ENCODE measurements around the gene CD244. TPM values are rescaled to one million over a fixed set of nuclear protein-coding genes. Genes with fewer than 3 reads are reported as not detected.

Gene CD244
- total and polyA plus RNA-seq, 5 experiments from 2014 or later = 0.62 to 82.2 (median 11.7) TPM

DNA sequence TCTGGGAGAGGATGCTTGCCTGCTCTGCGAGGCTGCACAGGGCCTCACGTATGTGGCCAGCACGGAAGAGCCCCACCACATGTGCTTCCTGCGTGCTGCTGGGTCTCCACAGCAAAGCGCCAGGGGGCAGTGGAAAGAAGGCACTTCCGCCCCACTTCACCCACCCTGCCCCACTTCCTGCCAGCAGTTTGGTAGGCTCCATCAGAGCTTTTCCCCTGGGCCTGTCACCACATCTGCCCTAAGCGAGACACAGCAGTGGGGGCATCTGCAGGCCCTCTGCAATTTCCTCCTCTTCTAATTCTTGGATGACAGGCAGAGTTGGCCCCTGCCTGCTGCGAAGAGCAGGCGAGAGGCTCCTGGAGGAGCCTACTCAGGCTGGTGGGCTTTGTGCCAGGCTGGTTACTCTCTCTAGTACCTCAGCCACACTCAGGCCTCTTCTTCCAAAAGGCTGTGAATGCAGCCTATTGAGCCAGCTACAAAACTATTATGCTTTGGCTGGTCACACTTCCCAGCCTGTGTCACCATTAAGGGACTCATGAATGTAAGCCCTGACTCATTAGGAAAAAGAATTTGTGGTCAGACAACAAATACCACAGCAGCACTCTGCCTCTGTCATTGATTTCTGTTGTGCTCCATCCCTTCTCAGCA, 25.0 kb downstream of the CD244 start:
- POLR2A ChIA-PET = interaction anchor here (0.6 to 5.8 kb wide), 20 partner anchors 9 to 295 kb away, joined by 3 to 65 read pairs (median 4); partner anchors contain the start of genes DEDD, F11R, LY9 and TSTD1
- peaks cover 43 to 93% (median 85%) of the 10 kb centered on the region in 4 donors for H3K4me1 Mint-ChIP-seq
- peak; percentile 96 to 98 for ATAC-seq
- H3K9me3 Mint-ChIP-seq = no peaks in the 10 kb centered on the region
- H3K27me3 Mint-ChIP-seq = no peaks in the 10 kb centered on the region
- peak overlapping the region; percentile 73 to 92 (median 86) for H3K4me3 Mint-ChIP-seq
- H3K36me3 Mint-ChIP-seq = peaks cover 0 to 9% (median 2%) of the 10 kb centered on the region in 3 donors
- peak; percentile 66 to 93 (median 86) for DNase-seq
- peak overlapping the region; percentile 85 to 96 (median 94) for H3K27ac Mint-ChIP-seq

DNA sequence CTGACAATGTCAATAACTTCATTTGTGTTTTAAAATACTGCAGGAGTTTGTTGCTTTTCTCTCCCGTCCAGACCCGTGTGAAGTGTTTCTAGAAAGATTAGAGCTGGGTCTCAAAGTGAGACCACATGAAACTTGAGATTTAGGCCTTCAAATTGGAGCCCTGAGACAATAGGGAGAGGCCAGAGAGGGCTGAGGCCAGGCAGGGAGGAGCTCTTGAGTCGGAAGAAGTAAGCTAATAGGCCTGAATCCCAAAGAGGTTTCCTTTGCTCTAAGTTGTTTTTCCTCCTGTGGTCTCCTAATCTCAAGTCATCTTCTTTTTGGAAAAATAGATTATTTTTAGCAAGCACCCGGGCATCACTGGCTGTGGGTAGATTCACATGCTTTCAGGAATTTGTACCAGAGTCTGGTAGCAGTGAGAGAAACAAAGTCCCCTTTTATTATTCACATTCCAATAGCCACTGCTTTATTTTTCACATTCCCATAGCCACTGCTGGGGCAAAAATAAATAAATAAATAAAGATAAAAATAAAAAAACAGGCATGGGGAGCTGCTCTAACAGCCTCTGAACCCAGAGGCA, 25.6 kb downstream of the CD244 start:
- Mint-ChIP-seq H3K4me1 (peaks cover 44 to 92% (median 83%) of the 10 kb centered on the region in 4 donors), H3K9me3 (no peaks in the 10 kb centered on the region), H3K27ac (peak overlapping the region; percentile 84 to 96 (median 92)), H3K27me3 (no peaks in the 10 kb centered on the region), H3K36me3 (peaks cover 0 to 14% (median 2%) of the 10 kb centered on the region in 3 donors), H3K4me3 (peak overlapping the region; percentile 46 to 90 (median 74))
- no peak for DNase-seq
- POLR2A ChIA-PET = interaction anchor here (0.5 to 5.8 kb wide), 22 partner anchors 9 to 295 kb away, joined by 3 to 65 read pairs (median 4); partner anchors contain the start of genes ARHGAP30, DEDD, F11R and LY9
- ATAC-seq = no peak

DNA sequence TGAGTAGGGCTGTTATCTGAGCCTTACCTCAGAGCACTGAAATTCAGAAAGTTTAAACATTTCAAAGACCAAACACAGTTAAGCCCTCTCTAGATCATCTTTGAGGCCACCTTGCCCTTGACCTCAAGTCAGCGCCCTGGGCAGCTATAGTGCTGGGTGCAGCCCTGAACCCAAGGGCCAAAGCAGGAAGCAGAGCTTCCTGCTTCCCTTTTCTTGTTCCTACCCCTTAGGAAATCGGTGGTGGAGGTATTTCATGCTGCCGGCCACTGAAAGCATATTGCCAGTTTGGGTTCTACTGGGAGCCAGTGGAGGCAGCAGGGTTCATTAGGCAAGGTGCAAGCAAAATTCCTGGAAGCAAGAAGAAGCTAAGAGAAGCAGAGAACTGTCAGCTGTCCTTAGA, 26.1 kb downstream of the CD244 start:
- H3K4me1 Mint-ChIP-seq = peaks cover 45 to 91% (median 82%) of the 10 kb centered on the region in 4 donors
- ATAC-seq (no peak), DNase-seq (no peak)
- peak overlapping the region; percentile 65 to 96 (median 91) for H3K27ac Mint-ChIP-seq
- H3K9me3 Mint-ChIP-seq = no peaks in the 10 kb centered on the region
- no peaks in the 10 kb centered on the region for H3K27me3 Mint-ChIP-seq
- POLR2A ChIA-PET = interaction anchor here (0.5 to 5.8 kb wide), 16 partner anchors 11 to 296 kb away, joined by 3 to 65 read pairs (median 5); partner anchors contain the start of genes ARHGAP30, DEDD, F11R and LY9
- H3K36me3 Mint-ChIP-seq = peaks cover 0 to 17% (median 2%) of the 10 kb centered on the region in 3 donors
- H3K4me3 Mint-ChIP-seq = peak overlapping the region; percentile 46 to 87 (median 64)

DNA sequence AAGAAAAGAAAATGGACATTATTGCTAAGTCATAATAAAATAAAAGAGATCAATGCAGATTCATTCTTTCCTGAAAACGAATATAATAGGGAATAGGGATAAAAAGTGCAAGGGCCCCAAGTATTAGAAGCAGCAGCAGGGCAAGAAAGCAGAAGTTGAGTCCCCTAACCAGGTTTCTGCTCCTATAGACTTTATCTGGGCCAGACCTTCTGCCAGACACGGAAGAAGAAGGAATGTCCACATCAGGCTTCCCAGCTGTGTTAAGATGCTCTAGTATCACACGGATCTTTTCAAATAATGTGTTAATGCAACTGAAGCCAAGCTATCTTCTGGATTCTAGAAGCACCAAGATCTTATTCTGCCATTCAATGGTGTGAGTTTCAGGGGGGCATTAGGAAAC, 26.9 kb downstream of the CD244 start:
- ATAC-seq (no peak), DNase-seq (no peak)
- Mint-ChIP-seq H3K27ac (peak overlapping the region in 9 of 10 donors; percentile 3 to 96 (median 91)), H3K36me3 (peaks cover 0 to 20% (median 2%) of the 10 kb centered on the region in 3 donors), H3K27me3 (no peaks in the 10 kb centered on the region), H3K9me3 (no peaks in the 10 kb centered on the region), H3K4me3 (peak overlapping the region in 9 of 10 donors; percentile 5 to 87 (median 70)), H3K4me1 (peaks cover 47 to 92% (median 82%) of the 10 kb centered on the region in 4 donors)
- POLR2A ChIA-PET = interaction anchor here (0.9 to 5.8 kb wide), 5 partner anchors 18 to 155 kb away, joined by 4 to 65 read pairs (median 4); partner anchors contain the start of gene LY9

DNA sequence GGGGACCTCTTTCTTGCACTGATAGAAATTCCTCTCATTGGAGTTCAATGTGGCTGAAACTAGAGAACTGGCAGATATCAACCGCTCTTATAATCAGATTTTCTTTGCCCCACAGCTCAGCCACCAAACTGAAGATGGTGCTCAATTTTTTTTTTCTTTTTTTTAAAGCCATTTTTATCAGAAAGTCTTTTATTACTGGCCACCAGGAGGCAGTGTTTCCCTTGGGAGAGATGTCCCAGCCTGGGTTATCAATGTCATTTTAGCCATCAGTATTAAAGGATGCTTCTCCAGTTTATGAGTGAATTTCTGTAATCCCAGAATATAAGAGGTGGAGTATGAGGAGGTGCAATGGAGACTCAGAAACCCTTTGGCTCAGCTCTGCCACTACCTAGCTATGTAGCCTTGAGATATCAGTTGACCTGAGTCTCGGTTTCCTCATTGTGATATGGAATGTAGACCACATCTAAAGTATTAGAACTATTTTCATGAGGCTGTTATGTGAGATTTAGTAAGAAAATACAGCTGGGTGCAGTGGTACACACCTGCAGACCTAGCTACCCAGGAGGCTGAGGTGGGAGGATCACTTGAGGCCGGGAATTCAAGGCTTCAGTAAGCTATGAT, 27.6 kb downstream of the CD244 start:
- Mint-ChIP-seq H3K4me3 (peak overlapping the region in 8 of 10 donors; percentile 52 to 86 (median 66)), H3K9me3 (no peaks in the 10 kb centered on the region)
- POLR2A ChIA-PET = interaction anchor here (0.9 to 5.8 kb wide), 5 partner anchors 18 to 155 kb away, joined by 3 to 65 read pairs (median 4); partner anchors contain the start of genes ITLN2 and LY9

DNA sequence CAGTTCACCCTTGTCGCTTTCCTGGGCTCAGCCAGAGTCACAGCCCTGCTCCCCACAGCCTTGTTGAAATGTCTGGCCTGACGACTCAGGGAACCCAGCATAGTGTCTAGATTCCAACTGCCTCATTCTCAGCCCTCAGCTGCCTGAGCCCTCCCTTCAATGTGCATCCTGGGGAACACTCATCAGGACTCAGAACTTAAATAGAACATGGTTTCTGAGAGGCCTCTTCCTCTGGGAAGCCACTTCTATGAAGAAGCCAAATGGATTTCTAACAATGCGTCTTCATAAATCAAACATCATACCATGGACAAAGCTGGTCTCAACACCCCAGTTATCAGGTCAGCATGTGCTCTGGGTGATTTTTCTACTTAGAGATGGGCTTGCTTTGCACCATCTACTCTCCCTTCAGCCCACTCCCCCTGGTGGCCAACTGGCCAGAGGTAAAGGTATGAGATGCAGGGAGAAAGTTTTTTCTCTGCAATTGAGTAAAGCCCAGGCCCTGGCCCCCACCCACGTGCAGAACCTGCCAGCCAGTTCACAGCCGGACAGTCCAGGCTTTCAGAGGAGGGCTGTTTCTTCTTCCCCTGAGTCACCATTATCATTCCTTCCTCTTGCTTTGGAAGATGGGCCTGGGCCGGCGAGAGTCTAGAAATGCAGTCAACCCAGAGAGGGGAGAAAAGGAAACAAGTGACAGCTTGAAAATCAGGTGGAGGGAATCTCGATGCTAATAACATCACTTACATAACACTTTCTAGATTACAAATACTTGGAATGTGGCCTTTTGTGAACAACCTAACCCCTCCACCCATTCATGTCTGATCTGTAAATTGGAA, 32.1 kb downstream of the CD244 start:
- POLR2A ChIA-PET = interaction anchor here (1.0 to 3.6 kb wide), 4 partner anchors 32 to 54 kb away, joined by 3 to 18 read pairs (median 6); partner anchors contain the start of gene LY9
- Mint-ChIP-seq H3K9me3 (no peaks in the 10 kb centered on the region), H3K27me3 (no peaks in the 10 kb centered on the region), H3K4me1 (peaks cover 29 to 57% (median 47%) of the 10 kb centered on the region in 4 donors), H3K27ac (peak overlapping the region; percentile 68 to 95 (median 88)), H3K4me3 (no peak overlapping the region), H3K36me3 (peaks cover 0 to 69% (median 4%) of the 10 kb centered on the region in 3 donors)
- peak; percentile 47 to 89 (median 68) for DNase-seq
- ATAC-seq = peak; percentile 80 to 86

More for the DNA sequence above, 27.6 kb downstream of the CD244 start:
- Mint-ChIP-seq H3K4me1 (peaks cover 53 to 92% (median 81%) of the 10 kb centered on the region in 4 donors), H3K27me3 (no peaks in the 10 kb centered on the region), H3K27ac (peak overlapping the region; percentile 81 to 93 (median 92)), H3K36me3 (peaks cover 0 to 27% (median 2%) of the 10 kb centered on the region in 3 donors)
- ATAC-seq (no peak), DNase-seq (peak in 9 of 10 donors; percentile 5 to 78 (median 35))

DNA sequence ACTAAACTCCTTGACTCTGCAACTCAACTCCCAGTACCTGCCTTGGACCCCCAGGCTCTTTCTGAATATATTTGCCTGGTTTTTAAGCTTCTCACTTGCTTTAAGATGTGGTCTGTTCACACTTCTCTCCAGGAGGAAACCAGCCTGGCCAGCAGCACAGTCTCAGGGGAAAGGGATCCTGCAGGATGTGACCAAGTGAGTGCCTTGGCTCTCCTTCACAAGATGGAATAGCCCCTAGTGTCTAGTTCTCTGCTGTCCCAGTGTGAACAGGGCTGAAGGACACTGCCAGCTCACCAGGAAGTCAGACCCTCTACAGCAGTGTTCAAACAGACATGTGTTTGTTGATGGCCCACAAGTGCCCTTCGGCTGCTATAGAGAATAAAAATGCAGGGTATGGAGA, 32.9 kb downstream of the CD244 start:
- ATAC-seq = no peak
- POLR2A ChIA-PET = interaction anchor here (1.3 to 3.6 kb wide), 3 partner anchors 32 to 53 kb away, joined by 3 to 18 read pairs (median 10); partner anchors contain the start of gene LY9
- H3K36me3 Mint-ChIP-seq = peaks cover 0 to 70% (median 4%) of the 10 kb centered on the region in 3 donors
- H3K4me3 Mint-ChIP-seq = no peak overlapping the region
- H3K27ac Mint-ChIP-seq = peak overlapping the region; percentile 83 to 95 (median 88)
- no peaks in the 10 kb centered on the region for H3K9me3 Mint-ChIP-seq
- H3K27me3 Mint-ChIP-seq = no peaks in the 10 kb centered on the region
- peaks cover 21 to 50% (median 41%) of the 10 kb centered on the region in 4 donors for H3K4me1 Mint-ChIP-seq
- no peak for DNase-seq

DNA sequence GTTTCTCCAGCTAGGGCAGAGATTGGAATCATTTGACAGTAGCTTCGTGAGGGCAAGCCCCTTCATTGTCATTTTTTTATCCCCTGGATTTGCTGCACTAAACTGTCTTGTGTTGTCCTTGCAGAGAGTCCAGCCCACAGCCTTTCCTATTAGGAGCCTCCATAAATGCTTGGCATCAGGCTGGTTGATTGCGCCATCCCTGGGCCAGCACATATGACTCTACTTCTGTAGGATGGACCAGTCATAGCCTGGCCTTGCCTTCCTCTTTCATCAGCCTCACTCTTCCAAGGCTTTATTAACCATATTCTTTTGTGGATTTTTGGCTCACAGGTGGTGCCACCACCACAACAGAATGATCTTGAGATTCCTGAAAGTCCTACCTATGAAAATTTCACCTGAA, 35.3 kb downstream of the CD244 start:
- DNase-seq (no peak), ATAC-seq (no peak)
- H3K36me3 Mint-ChIP-seq = peaks cover 0 to 90% (median 6%) of the 10 kb centered on the region in 3 donors
- peak overlapping the region; percentile 58 to 91 (median 77) for H3K27ac Mint-ChIP-seq
- H3K27me3 Mint-ChIP-seq = no peaks in the 10 kb centered on the region
- H3K4me3 Mint-ChIP-seq = no peak overlapping the region
- no peaks in the 10 kb centered on the region for H3K9me3 Mint-ChIP-seq
- POLR2A ChIA-PET = no interaction called here
- peaks cover 5 to 29% (median 24%) of the 10 kb centered on the region in 4 donors for H3K4me1 Mint-ChIP-seq

DNA sequence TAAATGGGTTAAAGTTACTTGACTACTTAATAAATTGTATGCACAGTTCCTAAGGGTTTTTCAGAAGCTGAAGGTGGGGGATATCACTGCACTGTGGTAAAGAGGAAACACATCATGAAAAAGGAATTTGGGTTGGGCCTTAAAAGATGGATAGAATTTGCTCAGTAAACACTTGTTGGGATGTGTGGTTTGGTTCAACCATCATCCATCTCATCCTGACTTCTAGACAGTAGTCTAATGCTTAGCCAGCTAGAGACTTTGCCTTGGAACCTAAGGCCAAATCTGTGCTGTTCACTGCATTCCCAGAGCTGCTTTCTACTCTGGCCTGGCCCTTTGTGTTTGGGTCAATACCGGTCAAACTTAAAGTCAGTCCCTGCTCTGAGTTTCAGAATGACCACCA, 36.1 kb downstream of the CD244 start:
- Mint-ChIP-seq H3K27ac (peak overlapping the region in 9 of 10 donors; percentile 28 to 88 (median 77)), H3K9me3 (no peaks in the 10 kb centered on the region), H3K27me3 (no peaks in the 10 kb centered on the region), H3K4me1 (peaks cover 5 to 24% (median 22%) of the 10 kb centered on the region in 4 donors), H3K4me3 (no peak overlapping the region), H3K36me3 (peaks cover 1 to 92% (median 8%) of the 10 kb centered on the region in 3 donors)
- POLR2A ChIA-PET = interaction anchor here (0.5 kb wide), 1 partner anchor 238 kb away, joined by 3 read pairs; no protein-coding TSS in a partner anchor
- DNase-seq (no peak), ATAC-seq (no peak)

DNA sequence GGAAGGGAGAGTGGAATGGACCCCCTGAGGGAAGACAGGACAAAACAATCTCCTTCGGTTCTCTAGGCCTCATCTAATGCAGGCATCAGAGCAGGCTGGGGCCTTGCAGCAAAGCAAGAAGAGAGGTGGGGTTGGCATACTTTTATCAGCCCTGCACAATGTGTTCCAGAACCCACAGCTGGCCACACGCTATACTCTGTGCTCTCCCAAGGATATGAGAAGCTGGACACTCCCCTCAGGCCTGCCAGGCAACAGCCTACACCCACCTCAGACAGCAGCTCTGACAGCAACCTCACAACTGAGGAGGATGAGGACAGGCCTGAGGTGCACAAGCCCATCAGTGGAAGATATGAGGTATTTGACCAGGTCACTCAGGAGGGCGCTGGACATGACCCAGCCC, 39.4 kb downstream of the CD244 start:
- ATAC-seq (no peak), DNase-seq (no peak)
- Mint-ChIP-seq H3K27ac (peak overlapping the region in 8 of 10 donors; percentile 5 to 82 (median 48)), H3K36me3 (peaks cover 7 to 95% (median 12%) of the 10 kb centered on the region in 3 donors), H3K27me3 (no peaks in the 10 kb centered on the region), H3K4me1 (peaks cover 5 to 24% (median 9%) of the 10 kb centered on the region in 4 donors), H3K4me3 (no peak overlapping the region), H3K9me3 (no peaks in the 10 kb centered on the region)
- POLR2A ChIA-PET = interaction anchor here (1.1 to 1.8 kb wide), 2 partner anchors 25 to 27 kb away, joined by 3 to 5 read pairs; partner anchors contain the start of gene LY9

DNA sequence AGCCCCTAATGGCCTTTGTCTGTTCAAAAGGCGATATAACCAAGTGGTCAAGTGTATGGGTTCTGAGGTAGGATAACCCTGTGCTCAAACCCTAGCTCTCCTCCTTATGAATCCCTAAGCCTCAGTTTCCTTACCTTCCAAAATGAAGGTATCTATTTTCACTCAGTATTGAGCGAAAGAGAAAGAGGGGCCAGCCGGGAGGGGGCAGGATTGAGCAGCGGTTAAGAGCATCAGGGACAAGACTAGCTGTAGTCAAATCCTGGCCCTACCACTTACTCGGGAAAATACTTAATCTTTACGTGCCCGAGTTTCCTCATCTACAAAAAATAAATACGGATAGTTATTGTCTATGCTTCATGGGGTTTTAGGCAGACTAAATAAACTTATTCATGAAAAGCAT, 41.1 kb downstream of the CD244 start:
- Mint-ChIP-seq H3K27me3 (no peaks in the 10 kb centered on the region), H3K9me3 (no peaks in the 10 kb centered on the region), H3K4me3 (no peak overlapping the region), H3K4me1 (peaks cover 5 to 24% (median 8%) of the 10 kb centered on the region in 4 donors), H3K27ac (peak overlapping the region; percentile 6 to 91 (median 74)), H3K36me3 (peaks cover 7 to 94% (median 8%) of the 10 kb centered on the region in 3 donors)
- DNase-seq (no peak), ATAC-seq (no peak)
- POLR2A ChIA-PET = interaction anchor here (0.7 to 1.5 kb wide), 2 partner anchors 24 to 42 kb away, joined by 3 to 4 read pairs; no protein-coding TSS in a partner anchor
